ENCODE results near the gene PHOSPHO1.
"Not testable (repeated sequence)": the region's sequence is repeated elsewhere in the genome, so short reads cannot be mapped to it uniquely, and the experiment has no call there.

The PHOSPHO1 gene

GRCh38 chr17:49230636-49231562, at the start of gene PHOSPHO1:
TSS of gene PHOSPHO1 (minus strand) at chr17:49230787. CDS start at chr17:49226691, 4,096 bp downstream.
- peak; percentile 85 for DNase-seq (ENCODE audit: low spot score)

- DNase-seq (ENCODE audit: low spot score), result no peak
Measured at GRCh38 chr17:49280061-49280460, 49.5 kb upstream of the PHOSPHO1 start.

GRCh38 chr17:49279263-49280015, 48.9 kb upstream of the PHOSPHO1 start:
- not testable (repeated sequence) for DNase-seq (ENCODE audit: low spot score)

- DNase-seq (ENCODE audit: low spot score), result no peak
Measured at GRCh38 chr17:49278076-49278475, 47.5 kb upstream of the PHOSPHO1 start.

- no peak for DNase-seq (ENCODE audit: low spot score)
Measured at GRCh38 chr17:49277638-49278037, 47.1 kb upstream of the PHOSPHO1 start.

GRCh38 chr17:49275981-49276380, 45.4 kb upstream of the PHOSPHO1 start:
- not testable (repeated sequence) for DNase-seq (ENCODE audit: low spot score)

- DNase-seq (ENCODE audit: low spot score), result no peak
Measured at GRCh38 chr17:49269356-49269755, 38.8 kb upstream of the PHOSPHO1 start.

- DNase-seq (ENCODE audit: low spot score), result no peak
Measured at GRCh38 chr17:49267912-49268311, 37.3 kb upstream of the PHOSPHO1 start.

- no peak for DNase-seq (ENCODE audit: low spot score)
Measured at GRCh38 chr17:49266233-49266632, 35.6 kb upstream of the PHOSPHO1 start.

- DNase-seq (ENCODE audit: low spot score), result not testable (repeated sequence)
Measured at GRCh38 chr17:49261540-49261939, 31.0 kb upstream of the PHOSPHO1 start.

- no peak for DNase-seq (ENCODE audit: low spot score)
Measured at GRCh38 chr17:49260817-49261291, 30.3 kb upstream of the PHOSPHO1 start.

- DNase-seq (ENCODE audit: low spot score), result peak; percentile 42
Measured at GRCh38 chr17:49260011-49260816, 29.6 kb upstream of the PHOSPHO1 start.

- no peak for DNase-seq (ENCODE audit: low spot score)
Measured at GRCh38 chr17:49259663-49260010, 29.1 kb upstream of the PHOSPHO1 start.

GRCh38 chr17:49258394-49258793, 27.8 kb upstream of the PHOSPHO1 start:
- no peak for DNase-seq (ENCODE audit: low spot score)

- DNase-seq (ENCODE audit: low spot score), result no peak
Measured at GRCh38 chr17:49255125-49255524, 24.5 kb upstream of the PHOSPHO1 start.

GRCh38 chr17:49254066-49254465, 23.5 kb upstream of the PHOSPHO1 start:
- no peak for DNase-seq (ENCODE audit: low spot score)

GRCh38 chr17:49252148-49252695, 21.6 kb upstream of the PHOSPHO1 start:
- no peak for DNase-seq (ENCODE audit: low spot score)

GRCh38 chr17:49249890-49250522, 19.4 kb upstream of the PHOSPHO1 start:
- no peak for DNase-seq (ENCODE audit: low spot score)

- no peak for DNase-seq (ENCODE audit: low spot score)
Measured at GRCh38 chr17:49249292-49249794, 18.8 kb upstream of the PHOSPHO1 start.

GRCh38 chr17:49247944-49248343, 17.4 kb upstream of the PHOSPHO1 start:
- no peak for DNase-seq (ENCODE audit: low spot score)

- no peak for DNase-seq (ENCODE audit: low spot score)
Measured at GRCh38 chr17:49244839-49245238, 14.3 kb upstream of the PHOSPHO1 start.
